SK-N-SH treated with all-trans-retinoic acid at 6 μM for 48 hours (cell line): ENCODE results near the gene SEBOX.

Experiments used
- ATAC-seq: fragments of 200-7000 bp; cut with Tn5 transposase; 3 replicates; pipeline ENCODE4 v1.9.1; 2020; ENCODE audit warnings: mild to moderate bottlenecking, moderate library complexity
- ARNTL ChIP-seq: fragments of 450-650 bp; formaldehyde crosslinking; IDR thresholded peaks from 2 replicates; pipeline ENCODE4 v1.5.0; 2020; ENCODE audit warnings: low read depth, mild to moderate bottlenecking, moderate library complexity, borderline replicate concordance
- BACH2 ChIP-seq: fragments of 250-450 bp; sonication (Bioruptor Pico); IDR thresholded peaks from 2 replicates; pipeline ENCODE4 v1.9.0; 2021; ENCODE audit warnings: mild to moderate bottlenecking, borderline replicate concordance
- CREB5 ChIP-seq: fragments of 250-450 bp; sonication (Bioruptor Pico); IDR thresholded peaks from 2 replicates; pipeline ENCODE4 v1.5.1; 2020; ENCODE audit warnings: low read depth, mild to moderate bottlenecking, moderate library complexity
- CSDC2 ChIP-seq: fragments of 250-450 bp; sonication (Bioruptor Pico); IDR thresholded peaks from 2 replicates; pipeline ENCODE4 v1.5.0; 2020; ENCODE audit warnings: mild to moderate bottlenecking, moderate library complexity
- CSRNP3 ChIP-seq: fragments of 250-450 bp; sonication (Bioruptor Pico); IDR thresholded peaks from 2 replicates; pipeline ENCODE4 v1.5.1; 2021; ENCODE audit warnings: mild to moderate bottlenecking, moderate library complexity
- ESRRG ChIP-seq: fragments of 250-450 bp; sonication (Bioruptor Pico); IDR thresholded peaks from 2 replicates; pipeline ENCODE4 v1.6.1; 2021; ENCODE audit warnings: mild to moderate bottlenecking
- GLIS3 ChIP-seq: fragments of 250-450 bp; sonication (Bioruptor Pico); IDR thresholded peaks from 2 replicates; pipeline ENCODE4 v1.5.0; 2020; ENCODE audit warnings: mild to moderate bottlenecking, moderate library complexity
- ISL1 ChIP-seq: fragments of 250-450 bp; sonication (Bioruptor Pico); IDR thresholded peaks from 2 replicates; pipeline ENCODE4 v2.1.2; 2022; ENCODE audit warnings: mild to moderate bottlenecking, moderate library complexity
- OSR1 ChIP-seq: fragments of 250-450 bp; sonication (Bioruptor Pico); IDR thresholded peaks from 2 replicates; pipeline ENCODE4 v1.8.0; 2022; ENCODE audit warnings: moderate library complexity, mild to moderate bottlenecking, inconsistent platforms
- PATZ1 ChIP-seq: fragments of 250-450 bp; sonication (Bioruptor Pico); IDR thresholded peaks from 2 replicates; pipeline ENCODE4 v1.8.0; 2020; ENCODE audit warnings: mild to moderate bottlenecking, moderate library complexity, borderline replicate concordance
- POU6F1 ChIP-seq: fragments of 250-450 bp; sonication (Bioruptor Pico); IDR thresholded peaks from 2 replicates; pipeline ENCODE4 v1.8.0; 2021; ENCODE audit warnings: low read depth, mild to moderate bottlenecking, moderate library complexity, borderline replicate concordance
- PPARA ChIP-seq: fragments of 250-450 bp; sonication (Bioruptor Pico); IDR thresholded peaks from 2 replicates; pipeline ENCODE4 v1.5.0; 2020; ENCODE audit warnings: mild to moderate bottlenecking, borderline replicate concordance
- RARB ChIP-seq: fragments of 250-450 bp; sonication (Bioruptor Pico); IDR thresholded peaks from 2 replicates; pipeline ENCODE4 v1.8.0; 2021; ENCODE audit warnings: mild to moderate bottlenecking, moderate library complexity
- SNAI2 ChIP-seq: fragments of 250-450 bp; sonication (Bioruptor Pico); IDR thresholded peaks from 2 replicates; pipeline ENCODE4 v1.5.0; 2020; ENCODE audit warnings: mild to moderate bottlenecking, moderate library complexity
- TCF4 ChIP-seq: fragments of 250-450 bp; sonication (Bioruptor Pico); IDR thresholded peaks from 2 replicates; pipeline ENCODE4 v1.8.0; 2021; ENCODE audit warnings: mild to moderate bottlenecking, moderate library complexity, borderline replicate concordance
- TOX ChIP-seq: fragments of 250-450 bp; sonication (Bioruptor Pico); IDR thresholded peaks from 2 replicates; pipeline ENCODE4 v1.8.0; 2021; ENCODE audit warnings: mild to moderate bottlenecking, moderate library complexity, borderline replicate concordance
- TSHZ2 ChIP-seq: fragments of 250-450 bp; sonication (Bioruptor Pico); IDR thresholded peaks from 2 replicates; pipeline ENCODE4 v1.5.0; 2020; ENCODE audit warnings: mild to moderate bottlenecking, moderate library complexity
- ZC3H10 ChIP-seq: fragments of 250-450 bp; sonication (Bioruptor Pico); IDR thresholded peaks from 2 replicates; pipeline ENCODE4 v1.5.1; 2021; ENCODE audit warnings: mild to moderate bottlenecking, moderate library complexity
- ZFP3 ChIP-seq: fragments of 250-450 bp; sonication (Bioruptor Pico); IDR thresholded peaks from 2 replicates; pipeline ENCODE4 v1.5.0; 2020; ENCODE audit warnings: mild to moderate bottlenecking, moderate library complexity
- ZNF565 ChIP-seq: fragments of 450-650 bp; formaldehyde crosslinking; conservative IDR thresholded peaks from 2 replicates; pipeline ENCODE4 v1.5.0; 2020; ENCODE audit warnings: low read depth, mild to moderate bottlenecking, moderate library complexity
- ZNF70 ChIP-seq: fragments of 450-650 bp; formaldehyde crosslinking; IDR thresholded peaks from 2 replicates; pipeline ENCODE4 v1.5.0; 2020; ENCODE audit warnings: mild to moderate bottlenecking, moderate library complexity
- ZNF8 ChIP-seq: fragments of 450-650 bp; formaldehyde crosslinking; IDR thresholded peaks from 2 replicates; pipeline ENCODE4 v1.5.0; 2020; ENCODE audit warnings: mild to moderate bottlenecking, moderate library complexity

Gene SEBOX

GRCh38 chr17:28386391-28386790 lies 21.4 kb upstream of the SEBOX start:
- ATAC-seq, result no peak
- TF ChIP-seq ZNF565 (CRISPR knock-in tag) (no peak), CSRNP3 (CRISPR knock-in tag) (no peak), SNAI2 (no peak), TOX (CRISPR knock-in tag) (no peak), CREB5 (no peak), ARNTL (no peak), POU6F1 (CRISPR knock-in tag) (no peak), RARB (CRISPR knock-in tag) (no peak), TCF4 (CRISPR knock-in tag) (no peak), OSR1 (no peak), ZFP3 (CRISPR knock-in tag) (no peak), ZNF70 (CRISPR knock-in tag) (no peak), ESRRG (CRISPR knock-in tag) (no peak), ISL1 (CRISPR knock-in tag) (no peak)

- TF ChIP-seq TSHZ2 (no peak), CREB5 (no peak), PPARA (CRISPR knock-in tag) (no peak), ZNF565 (CRISPR knock-in tag) (no peak), RARB (CRISPR knock-in tag) (no peak), ESRRG (CRISPR knock-in tag) (no peak), TOX (CRISPR knock-in tag) (no peak), ZFP3 (CRISPR knock-in tag) (no peak), TCF4 (CRISPR knock-in tag) (no peak), ISL1 (CRISPR knock-in tag) (no peak), BACH2 (no peak), ZC3H10 (CRISPR knock-in tag) (no peak), POU6F1 (CRISPR knock-in tag) (no peak), ZNF8 (CRISPR knock-in tag) (no peak)
Observed at GRCh38 chr17:28385406-28385805, 20.4 kb upstream of the SEBOX start.

GRCh38 chr17:28385037-28385400 lies 20.0 kb upstream of the SEBOX start:
- no peak for ATAC-seq
- TF ChIP-seq CSDC2, result no peak
- no peak for TF ChIP-seq ZNF565 (CRISPR knock-in tag)
- TF ChIP-seq GLIS3 (CRISPR knock-in tag), result no peak
- TF ChIP-seq ZC3H10 (CRISPR knock-in tag), result no peak
- TF ChIP-seq PATZ1 (CRISPR knock-in tag), result no peak
- no peak for TF ChIP-seq ESRRG (CRISPR knock-in tag)
- no peak for TF ChIP-seq POU6F1 (CRISPR knock-in tag)
- TF ChIP-seq CSRNP3 (CRISPR knock-in tag), result no peak
- TF ChIP-seq RARB (CRISPR knock-in tag), result no peak
- TF ChIP-seq OSR1, result no peak
- TF ChIP-seq ZNF70 (CRISPR knock-in tag), result no peak

More at GRCh38 chr17:28385406-28385805, 20.4 kb upstream of the SEBOX start:
- no peak for ATAC-seq
